Hematopoietic multipotent progenitor cell treated with erythropoietin and hydrocortisone succinate and interleukin-3 and kit ligand, for 4 days (in vitro differentiated cells): ENCODE data around the gene SPDYC.
"Not testable (repeated sequence)": the region's sequence is repeated elsewhere in the genome, so short reads cannot be mapped to it uniquely, and the experiment has no call there.

ENCODE experiments used
- DNase-seq: peaks from one replicate; pipeline ENCODE4 v3.0.0-alpha.2; 2015

SPDYC gene

DNA sequence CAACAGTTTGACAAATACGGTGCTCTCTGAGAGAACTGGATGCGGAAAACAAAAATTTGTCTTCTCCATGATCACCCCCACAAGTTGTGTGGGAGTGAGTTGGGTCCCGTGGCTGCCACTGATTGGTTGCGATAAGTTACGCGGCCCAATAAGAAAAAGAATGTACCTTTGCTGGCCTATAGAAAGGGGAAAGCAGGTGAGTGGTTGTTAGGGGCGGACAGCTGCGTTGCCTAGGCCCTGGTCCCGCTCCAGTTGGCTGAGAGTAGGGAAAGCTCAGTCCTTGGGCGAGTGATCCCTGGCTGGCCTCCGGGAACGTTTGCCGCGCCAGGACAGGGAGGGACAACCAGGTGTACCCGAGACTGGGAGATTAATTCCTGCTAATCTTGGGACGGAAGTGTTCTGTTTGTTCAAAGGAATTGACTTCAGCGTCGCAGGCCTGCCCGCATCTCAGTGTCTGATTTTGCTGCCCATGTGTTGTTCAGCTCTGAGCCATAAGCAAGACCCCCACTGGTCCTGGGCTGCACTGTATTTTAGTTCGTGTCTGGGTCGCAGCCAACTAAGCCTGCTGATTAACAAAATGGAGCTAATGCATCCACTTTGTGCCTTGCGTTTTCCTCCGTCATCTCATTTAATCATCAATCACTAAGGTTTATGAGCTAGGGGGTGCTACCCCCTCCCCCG, 34.9 kb upstream of the SPDYC start:
- peak; percentile 98 for DNase-seq

- DNase-seq, result no peak
These were observed 34.3 kb upstream of the SPDYC start for GRCh38 chr11:65135633-65136145.

- DNase-seq, result no peak
These were observed 33.4 kb upstream of the SPDYC start for GRCh38 chr11:65136515-65137096.

DNA sequence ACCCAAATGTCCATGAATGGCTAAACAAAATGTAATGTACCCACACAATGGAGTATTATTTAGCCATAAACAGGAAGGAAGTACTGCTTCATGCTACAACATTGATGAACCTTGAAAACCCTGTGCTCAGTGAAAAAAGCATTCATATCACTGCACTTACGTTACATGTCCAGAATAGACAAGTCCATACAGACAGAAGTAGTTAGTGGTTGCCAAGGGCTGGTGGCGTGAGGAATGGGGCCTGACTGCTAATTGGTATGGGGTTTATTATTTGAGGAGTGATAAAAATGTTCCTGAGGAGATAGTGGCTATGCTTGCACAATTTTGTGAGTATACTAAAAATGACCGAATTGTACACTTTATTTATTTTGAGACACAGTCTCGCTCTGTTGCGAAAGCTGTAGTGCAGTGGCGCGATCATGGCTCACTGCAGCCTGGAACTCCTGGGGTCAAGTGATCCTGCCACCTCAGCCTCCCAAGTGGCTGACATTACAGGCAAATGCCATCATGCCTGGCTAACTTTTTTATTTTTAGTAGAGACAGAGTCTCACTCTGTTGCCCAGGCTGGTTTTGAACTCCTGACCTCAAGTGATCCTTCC, 28.0 kb upstream of the SPDYC start:
- DNase-seq, result no peak

DNA sequence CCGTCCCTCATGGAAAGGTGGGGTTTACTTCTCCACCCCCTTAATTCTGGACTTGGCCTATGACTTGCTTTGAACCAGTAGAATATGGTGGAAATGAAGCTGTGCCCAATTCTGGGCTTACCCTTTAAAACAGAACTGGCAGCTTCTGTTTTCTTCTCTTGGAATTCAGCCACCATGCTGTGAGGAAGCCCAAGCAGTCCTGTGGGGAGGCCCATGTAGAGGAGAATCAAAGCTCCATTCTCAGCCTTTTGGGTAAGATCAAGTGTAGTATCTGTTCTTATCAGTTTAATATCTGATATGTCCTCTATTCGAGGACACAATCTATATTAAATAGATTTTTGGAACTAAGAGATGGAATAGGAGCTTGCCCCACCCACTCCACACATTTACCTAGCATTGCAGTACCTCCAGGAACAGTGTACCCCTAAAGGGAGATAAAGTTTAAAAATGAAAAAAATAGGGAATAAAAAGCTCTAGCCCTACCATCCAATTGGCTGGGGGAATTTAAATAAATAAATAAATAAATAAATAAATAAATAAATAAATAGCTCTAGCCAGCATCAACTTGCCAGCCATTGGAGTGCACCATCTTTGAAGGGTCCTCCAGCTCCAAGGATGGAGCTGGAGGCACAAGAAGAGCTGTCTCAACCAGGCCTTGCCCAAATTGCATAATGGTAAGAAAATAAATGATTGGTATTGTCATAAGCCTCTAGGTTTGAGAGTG, 22.5 kb upstream of the SPDYC start:
- DNase-seq, result no peak

GRCh38 chr11:65148657-65149056, 21.4 kb upstream of the SPDYC start:
- DNase-seq, result no peak

DNA sequence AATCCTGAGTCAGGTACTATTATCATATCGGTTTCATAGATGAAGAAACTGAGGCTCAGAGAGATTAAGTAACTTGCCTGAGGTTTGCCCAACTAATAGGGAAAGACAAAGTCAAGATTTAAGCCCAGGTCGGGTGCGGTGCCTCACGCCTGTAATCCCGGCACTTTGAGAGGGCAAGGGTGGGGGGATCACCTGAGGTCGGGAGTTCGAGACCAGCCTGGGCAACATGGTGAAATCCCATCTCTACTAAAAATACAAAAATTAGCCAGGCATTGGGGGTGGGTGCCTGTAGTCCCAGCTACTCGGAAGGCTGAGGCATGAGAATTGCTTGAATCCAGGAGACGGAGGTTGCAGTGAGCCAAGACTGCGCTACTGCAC, 19.9 kb upstream of the SPDYC start:
- not testable (repeated sequence) for DNase-seq

GRCh38 chr11:65150509-65151299, 19.3 kb upstream of the SPDYC start:
- peak; percentile 98 for DNase-seq

- peak; percentile 38 for DNase-seq
These were observed 18.6 kb upstream of the SPDYC start for GRCh38 chr11:65151331-65151899.

DNA sequence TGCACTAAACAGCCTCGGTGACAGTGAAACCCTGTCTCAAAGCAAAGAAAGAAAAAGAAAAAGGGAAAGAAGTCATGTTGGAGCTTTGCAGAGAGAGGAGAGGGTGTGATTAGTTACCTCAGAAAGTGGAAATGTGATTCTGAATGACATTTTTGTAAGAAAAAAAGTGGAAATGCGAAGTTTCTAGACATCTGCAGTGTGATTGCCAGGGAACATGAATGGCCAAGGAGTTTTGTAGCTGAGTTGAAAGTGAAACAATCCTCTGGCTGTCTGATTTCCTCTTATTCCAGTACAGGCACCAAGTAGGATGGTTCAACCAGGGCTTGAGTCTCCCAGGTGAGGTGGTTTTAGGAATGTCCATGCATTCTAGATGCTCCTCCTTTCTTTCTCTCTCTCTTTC, 17.9 kb upstream of the SPDYC start:
- peak; percentile 19 for DNase-seq

GRCh38 chr11:65156256-65156655, 13.8 kb upstream of the SPDYC start:
- no peak for DNase-seq

DNA sequence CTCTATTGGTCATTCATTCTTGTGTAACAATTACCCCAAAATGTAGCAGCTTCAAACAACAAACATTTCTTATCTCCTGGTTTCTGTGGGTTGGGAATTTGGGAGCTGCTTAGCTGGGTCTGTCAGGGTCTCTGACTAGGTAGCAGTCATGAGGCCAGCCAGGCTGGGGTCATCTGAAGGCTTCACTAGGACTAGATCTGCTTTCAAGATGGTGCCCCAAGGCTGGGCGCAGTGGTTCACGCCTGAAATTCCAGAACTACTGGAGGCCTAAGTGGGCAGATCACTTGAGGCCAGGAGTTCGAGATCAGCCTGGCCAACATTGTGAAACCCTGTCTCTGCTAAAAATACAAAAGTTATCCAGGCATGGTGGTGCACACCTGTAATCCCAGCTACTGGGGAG, 13.1 kb upstream of the SPDYC start:
- no peak for DNase-seq

DNA sequence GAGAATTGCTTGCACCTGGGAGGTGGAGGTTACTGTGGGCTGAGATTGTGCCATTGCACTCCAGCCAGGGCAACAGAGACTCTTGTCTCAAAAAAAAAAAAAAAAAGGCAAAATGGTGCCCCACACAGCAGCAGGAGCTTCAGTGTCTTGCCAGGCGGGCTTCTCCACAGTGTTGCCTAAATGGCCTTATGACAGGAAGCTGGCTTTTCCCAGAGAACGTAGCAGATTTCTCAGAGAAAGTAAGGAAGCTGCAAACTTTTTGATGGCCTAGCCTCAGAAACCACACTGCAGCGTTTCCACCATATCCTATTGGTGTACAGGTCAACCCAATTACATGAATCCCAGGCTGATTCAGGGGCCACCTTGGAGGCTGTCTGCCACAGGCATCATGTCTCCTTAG, 12.7 kb upstream of the SPDYC start:
- no peak for DNase-seq

DNA sequence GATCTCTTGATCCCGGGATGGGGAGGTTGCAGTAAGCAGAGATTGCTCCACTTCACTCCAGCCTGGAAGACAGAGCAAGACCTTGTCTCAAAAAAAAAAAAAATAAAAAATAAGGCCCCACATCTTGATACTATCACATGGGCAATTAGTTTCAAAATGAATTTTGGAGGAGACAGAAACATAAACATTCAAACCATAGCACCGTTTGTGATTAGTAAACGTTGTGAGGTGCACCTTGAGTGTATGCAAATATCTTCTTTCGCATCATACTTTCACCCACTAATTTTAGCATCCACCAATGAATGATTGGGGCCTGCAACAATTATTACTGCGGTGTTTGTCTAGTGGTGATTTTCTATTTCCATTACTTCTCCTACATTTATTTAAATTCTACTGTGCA, 11.0 kb upstream of the SPDYC start:
- no peak for DNase-seq

GRCh38 chr11:65160643-65161042, 9.4 kb upstream of the SPDYC start:
- no peak for DNase-seq

GRCh38 chr11:65163684-65164083, 6.3 kb upstream of the SPDYC start:
- DNase-seq, result no peak

GRCh38 chr11:65165410-65166317, 4.4 kb upstream of the SPDYC start:
- no peak for DNase-seq

DNA sequence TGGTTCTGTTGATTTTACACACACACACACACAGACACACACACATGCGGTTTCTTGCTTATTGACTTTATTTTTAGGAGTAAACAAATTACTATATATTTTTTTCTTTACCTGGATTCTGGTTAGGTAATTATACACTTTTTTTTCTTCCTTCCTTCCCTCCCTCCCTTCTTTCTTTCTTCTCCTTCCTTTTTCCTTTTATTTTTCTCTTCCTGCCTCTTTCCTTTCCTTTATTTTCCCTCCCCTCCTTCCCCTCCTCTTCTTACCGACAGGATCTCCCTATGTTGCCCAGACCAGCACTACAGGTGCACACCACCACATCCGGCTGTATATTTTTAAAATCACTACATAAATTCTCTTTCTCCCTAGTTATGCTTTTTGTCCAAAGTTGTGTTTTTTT, 3.1 kb upstream of the SPDYC start:
- DNase-seq, result no peak

DNA sequence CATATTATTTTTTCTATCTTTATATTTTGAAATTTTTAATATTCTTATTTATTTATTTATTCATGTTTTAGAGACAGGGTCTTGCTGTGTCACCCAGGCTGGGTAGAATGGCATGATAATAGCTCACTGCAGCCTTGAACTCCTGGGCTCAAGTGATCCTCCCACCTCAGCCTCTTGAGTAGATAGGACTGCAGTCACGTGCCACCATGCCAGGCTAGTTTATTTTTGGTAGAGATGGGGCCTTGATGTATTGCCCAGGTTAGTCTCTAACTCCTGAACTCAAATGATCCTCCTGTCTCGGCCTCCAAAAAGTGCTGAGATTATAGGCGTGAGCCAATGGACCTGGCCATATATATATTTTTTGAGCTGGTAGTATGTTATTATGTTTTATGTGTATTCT, 2.4 kb upstream of the SPDYC start:
- no peak for DNase-seq

DNA sequence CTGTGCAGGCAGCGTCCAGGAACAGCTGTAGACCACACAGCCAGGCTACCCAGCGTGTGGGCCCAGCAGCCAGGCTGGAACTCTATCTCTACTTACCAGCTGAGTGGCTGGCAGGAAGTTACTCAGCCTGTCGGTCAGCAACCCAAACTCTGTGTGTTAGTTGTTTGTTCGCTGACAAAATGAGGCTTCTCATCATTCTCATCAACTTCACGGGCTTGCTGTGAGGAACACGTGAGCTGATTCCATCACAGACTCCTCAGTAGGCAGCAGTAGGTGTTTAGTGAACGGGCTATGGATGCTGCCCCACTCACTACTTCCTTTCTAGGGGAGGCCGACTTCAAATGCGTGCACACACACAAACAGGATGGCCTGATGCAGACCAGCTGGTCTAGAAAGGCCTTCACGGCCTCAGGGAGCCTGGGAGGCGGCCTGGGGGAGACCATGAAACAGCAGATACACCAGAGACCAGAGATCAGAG, 830 bp upstream of the SPDYC start:
- DNase-seq, result peak; percentile 97

GRCh38 chr11:65172600-65172999, 2.6 kb downstream of the SPDYC start:
- DNase-seq, result no peak
